ENCODE results near the gene GALK2. TPM values are rescaled to one million over a fixed set of nuclear protein-coding genes. Genes with fewer than 3 reads are reported as not detected.

Gene GALK2
- total and polyA plus RNA-seq, 2 of the 4 experiments (the other 2 are of a cell fraction) = 27.0 to 63.6 TPM

GRCh38 chr15:49189631-49190030 lies 19.6 kb downstream of the GALK2 start:
- Histone ChIP-seq H4K5ac (ENCODE audit: low read depth, low read length) (no peak overlapping the region), H4K91ac (ENCODE audit: insufficient read depth, low read depth, low read length) (no peak overlapping the region), H3K27me3 (ENCODE audit: control insufficient read depth, insufficient read depth, low read length) (no peaks in the 10 kb centered on the region), H4K20me1 (ENCODE audit: insufficient read depth, low read length) (peaks cover 18% of the 10 kb centered on the region), H3K23ac (ENCODE audit: low read depth, low read length) (no peak overlapping the region), H3K4me2 (ENCODE audit: low read depth, low read length) (no peak overlapping the region), H3K56ac (ENCODE audit: extremely low read depth, insufficient read depth, low read length) (no peak overlapping the region), H4K8ac (ENCODE audit: low read depth in 2 of 2, low read length in 2 of 2) (no peak overlapping the region), H3K9me3 (ENCODE audit: control insufficient read depth, insufficient read depth, low read length) (no peaks in the 10 kb centered on the region), H2AK5ac (ENCODE audit: low read depth, low read length) (no peak overlapping the region), H2AK9ac (replicated peaks; ENCODE audit: low read depth, low read length, poor library complexity) (no peak overlapping the region), H3K4me1 (ENCODE audit: control insufficient read depth, insufficient read depth, low read length) (peaks cover 7% of the 10 kb centered on the region), H3K27ac (ENCODE audit: insufficient read depth, low read length) (no peak overlapping the region), H2BK5ac (ENCODE audit: low read depth, low read length, poor library complexity, severe bottlenecking) (no peak overlapping the region), H2AFZ (replicated peaks; ENCODE audit: low read length, poor library complexity) (no peak overlapping the region), H3K9me1 (ENCODE audit: insufficient read depth, low read length) (peaks cover 16% of the 10 kb centered on the region), H3K14ac (replicated peaks; ENCODE audit: low read depth, low read length) (no peak overlapping the region), H3K4me3 (ENCODE audit: insufficient read depth, low read depth, low read length) (no peak overlapping the region), H2BK20ac (ENCODE audit: low read depth, low read length) (no peak overlapping the region), H2BK15ac (ENCODE audit: low read depth, low read length) (no peak overlapping the region), H3K79me1 (ENCODE audit: low read depth in 1 of 2, low read length in 2 of 2) (peaks cover 28 to 50% of the 10 kb centered on the region in 2 experiments), H3K18ac (ENCODE audit: low read depth, low read length) (no peak overlapping the region), H3K36me3 (ENCODE audit: control insufficient read depth, insufficient read depth, low read length) (no peaks in the 10 kb centered on the region), H3K9ac (ENCODE audit: low read depth, low read length) (no peak overlapping the region), H3K4ac (ENCODE audit: low read depth, low read length) (no peak overlapping the region), H2BK120ac (ENCODE audit: low read depth, low read length) (no peak overlapping the region)
- BruUV-seq (replicated peaks) = no TSS peak
- dilution Hi-C loops (cut with HindIII; ENCODE audit: low sequenced_read_pairs, unreplicated experiment) (no loop called here), in situ Hi-C loops (cut with MboI; ENCODE audit: low sequenced_read_pairs) (no loop called here), intact Hi-C loops (cut with micrococcal nuclease) (no loop called here)
- ATAC-seq (ENCODE audit: low read depth) = no peak
- POLR2A ChIA-PET (ENCODE audit: unreplicated experiment) = no interaction called here
- CTCF ChIA-PET = no interaction called here
- DNase-seq = no peak
- WGBS, 2 experiments (ENCODE audit: extremely low coverage in 2 of 2, insufficient read length in 1 of 2) = no CpG with 5 or more reads among the region's 2 CpGs
- TF ChIP-seq BHLHE40 (IDR thresholded peaks at IDR 0.05; ENCODE audit: low read depth, low read length) (no peak), MAZ (IDR thresholded peaks at IDR 0.05; ENCODE audit: borderline replicate concordance, low read depth, low read length) (no peak), MAFK (IDR thresholded peaks at IDR 0.05; ENCODE audit: low read depth, low read length) (no peak), RFX5 (IDR thresholded peaks at IDR 0.05; ENCODE audit: low read depth, low read length) (no peak), RCOR1 (IDR thresholded peaks at IDR 0.05; ENCODE audit: insufficient replicate concordance, low read length) (no peak), USF2 (IDR thresholded peaks at IDR 0.05; ENCODE audit: low read depth, low read length) (no peak), RAD21 (IDR thresholded peaks at IDR 0.05; ENCODE audit: low read length) (no peak), CEBPB (IDR thresholded peaks at IDR 0.05; ENCODE audit: low read depth, low read length) (no peak)
- TF ChIP-seq, protein P1, sequence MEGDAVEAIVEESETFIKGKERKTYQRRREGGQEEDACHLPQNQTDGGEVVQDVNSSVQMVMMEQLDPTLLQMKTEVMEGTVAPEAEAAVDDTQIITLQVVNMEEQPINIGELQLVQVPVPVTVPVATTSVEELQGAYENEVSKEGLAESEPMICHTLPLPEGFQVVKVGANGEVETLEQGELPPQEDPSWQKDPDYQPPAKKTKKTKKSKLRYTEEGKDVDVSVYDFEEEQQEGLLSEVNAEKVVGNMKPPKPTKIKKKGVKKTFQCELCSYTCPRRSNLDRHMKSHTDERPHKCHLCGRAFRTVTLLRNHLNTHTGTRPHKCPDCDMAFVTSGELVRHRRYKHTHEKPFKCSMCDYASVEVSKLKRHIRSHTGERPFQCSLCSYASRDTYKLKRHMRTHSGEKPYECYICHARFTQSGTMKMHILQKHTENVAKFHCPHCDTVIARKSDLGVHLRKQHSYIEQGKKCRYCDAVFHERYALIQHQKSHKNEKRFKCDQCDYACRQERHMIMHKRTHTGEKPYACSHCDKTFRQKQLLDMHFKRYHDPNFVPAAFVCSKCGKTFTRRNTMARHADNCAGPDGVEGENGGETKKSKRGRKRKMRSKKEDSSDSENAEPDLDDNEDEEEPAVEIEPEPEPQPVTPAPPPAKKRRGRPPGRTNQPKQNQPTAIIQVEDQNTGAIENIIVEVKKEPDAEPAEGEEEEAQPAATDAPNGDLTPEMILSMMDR (conservative IDR thresholded peaks at IDR 0.05; ENCODE audit: low read depth, low read length) = no peak
- TF ChIP-seq, protein P2, sequence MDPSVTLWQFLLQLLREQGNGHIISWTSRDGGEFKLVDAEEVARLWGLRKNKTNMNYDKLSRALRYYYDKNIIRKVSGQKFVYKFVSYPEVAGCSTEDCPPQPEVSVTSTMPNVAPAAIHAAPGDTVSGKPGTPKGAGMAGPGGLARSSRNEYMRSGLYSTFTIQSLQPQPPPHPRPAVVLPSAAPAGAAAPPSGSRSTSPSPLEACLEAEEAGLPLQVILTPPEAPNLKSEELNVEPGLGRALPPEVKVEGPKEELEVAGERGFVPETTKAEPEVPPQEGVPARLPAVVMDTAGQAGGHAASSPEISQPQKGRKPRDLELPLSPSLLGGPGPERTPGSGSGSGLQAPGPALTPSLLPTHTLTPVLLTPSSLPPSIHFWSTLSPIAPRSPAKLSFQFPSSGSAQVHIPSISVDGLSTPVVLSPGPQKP (IDR thresholded peaks at IDR 0.05; ENCODE audit: borderline replicate concordance, low read depth, low read length) = no peak
